DLD1 (cell line): ENCODE measurements around the gene AK2.
"Not testable (repeated sequence)": the region's sequence is repeated elsewhere in the genome, so short reads cannot be mapped to it uniquely, and the experiment has no call there.

Experiments
- in situ Hi-C: cut with HindIII; loops from 2 replicates; pipeline ENCODE4 v1.10.0; 2017; ENCODE audit warnings: low sequenced_read_pairs

AK2 gene

DNA sequence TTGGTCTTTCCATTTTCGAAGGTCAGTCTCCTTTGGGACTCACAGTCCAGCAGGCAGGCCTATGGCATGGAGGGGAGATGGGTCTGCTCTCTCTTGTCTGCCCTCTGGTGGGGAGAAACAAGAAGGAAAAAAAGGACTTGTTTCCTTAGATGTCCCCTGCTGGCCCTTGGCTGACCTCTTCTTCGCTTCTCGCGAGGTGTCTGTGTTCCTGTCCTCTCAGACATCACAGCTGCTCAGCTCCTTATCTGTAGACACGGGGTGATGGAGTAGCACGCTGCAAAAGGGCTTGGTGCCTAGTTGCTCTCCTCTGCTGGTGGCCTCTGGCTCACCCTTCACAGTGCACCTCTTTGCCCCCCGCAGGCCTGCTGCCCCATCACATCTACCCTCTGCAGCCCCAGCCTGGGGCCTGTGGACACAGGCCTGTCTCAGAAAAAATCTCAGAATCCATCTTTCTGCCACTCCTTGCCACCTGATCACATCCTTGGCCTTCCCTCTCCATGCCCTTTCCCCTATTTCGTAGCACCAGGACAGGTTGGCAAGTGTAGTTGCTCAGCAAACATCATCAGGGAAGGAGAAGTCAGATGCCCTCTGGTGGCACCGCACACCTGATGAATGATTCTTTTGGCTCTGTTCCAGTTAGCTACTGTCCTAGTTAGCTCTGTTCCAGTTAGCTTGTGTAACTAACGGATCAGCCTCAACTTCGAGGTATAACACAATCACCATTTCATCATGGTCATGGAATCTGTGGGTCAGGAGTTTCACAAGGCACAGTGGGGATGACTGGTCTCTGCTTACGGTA lies 18.7 kb upstream of the AK2 start:
- in situ Hi-C loops, result no loop called here

DNA sequence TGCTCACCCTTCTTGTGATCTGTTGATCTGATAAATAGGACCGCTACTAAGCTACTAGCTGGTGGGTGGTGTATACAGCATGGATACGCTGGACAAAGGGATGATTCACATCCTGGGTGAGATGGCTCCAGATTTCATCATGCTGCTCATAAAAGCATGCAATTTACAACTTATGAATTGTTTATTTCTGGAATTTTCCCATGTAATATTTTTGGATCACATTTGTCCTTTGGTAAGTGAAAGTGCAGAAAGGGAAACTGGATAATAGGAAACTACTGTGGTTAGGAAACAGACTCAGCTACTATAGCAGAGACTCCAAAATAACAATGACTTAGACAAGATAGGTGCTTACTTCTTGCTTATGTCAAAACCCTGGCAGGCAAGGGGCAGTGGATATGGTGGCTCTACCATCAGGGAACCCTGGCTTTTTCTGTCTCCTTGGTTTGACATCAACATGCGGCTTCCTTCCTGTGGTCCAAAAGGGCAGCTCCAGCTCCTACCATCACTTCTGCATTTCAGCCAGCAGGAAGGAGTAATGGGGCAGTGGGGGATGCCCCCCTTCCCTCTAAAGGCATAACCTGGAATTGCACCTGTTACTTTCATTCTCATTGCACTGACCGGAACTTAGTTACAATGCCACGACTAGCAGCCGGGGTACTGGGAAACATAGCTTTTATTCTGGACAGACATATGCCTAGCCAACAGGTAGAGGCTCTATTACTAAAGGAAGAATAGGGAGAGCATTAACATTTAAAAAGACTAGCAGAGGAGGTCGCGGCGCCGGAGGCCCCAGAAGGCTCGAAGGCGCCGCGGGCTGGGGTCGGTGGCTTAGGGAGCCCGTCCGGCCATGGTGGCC lies 13.8 kb upstream of the AK2 start:
- in situ Hi-C loops, result no loop called here

DNA sequence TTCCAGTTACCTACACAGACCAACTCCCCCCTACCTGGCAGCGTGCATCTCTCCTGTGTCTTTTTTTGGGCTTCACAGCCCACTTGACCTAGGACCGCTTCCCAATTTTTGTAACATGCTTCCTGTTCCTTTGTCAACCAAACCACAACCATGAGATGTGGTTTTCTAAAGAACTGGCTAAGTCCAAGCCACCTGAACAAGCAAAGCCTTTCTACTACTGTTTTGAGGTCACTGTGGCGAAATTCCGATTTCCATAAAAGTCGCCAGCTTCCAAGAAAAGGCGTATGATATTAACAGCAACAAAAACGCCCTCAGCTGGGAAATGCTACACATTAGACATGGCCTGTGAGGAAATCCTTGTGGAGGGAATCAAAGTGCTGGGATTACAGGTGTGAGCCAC lies 12.7 kb upstream of the AK2 start:
- in situ Hi-C loops, result no loop called here

DNA sequence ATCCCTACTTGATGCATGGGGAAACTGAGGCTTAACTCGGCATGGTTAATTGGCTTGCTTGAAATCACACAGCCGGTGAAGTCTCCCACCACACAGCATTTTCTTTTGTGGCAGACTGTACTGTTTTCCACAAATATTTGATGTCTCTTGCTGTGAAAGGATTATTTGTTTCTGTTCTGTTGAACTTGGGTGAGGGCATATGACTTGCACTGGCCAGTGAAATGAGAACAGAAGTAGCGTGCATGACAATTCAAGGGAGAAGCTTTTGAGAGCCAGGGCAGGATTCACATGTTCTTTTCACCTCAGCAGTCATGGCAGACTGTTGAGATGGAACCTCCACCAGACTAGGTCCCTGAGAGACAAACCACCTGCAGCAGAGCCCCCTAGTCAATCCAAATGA lies 11.7 kb upstream of the AK2 start:
- in situ Hi-C loops, result no loop called here

DNA sequence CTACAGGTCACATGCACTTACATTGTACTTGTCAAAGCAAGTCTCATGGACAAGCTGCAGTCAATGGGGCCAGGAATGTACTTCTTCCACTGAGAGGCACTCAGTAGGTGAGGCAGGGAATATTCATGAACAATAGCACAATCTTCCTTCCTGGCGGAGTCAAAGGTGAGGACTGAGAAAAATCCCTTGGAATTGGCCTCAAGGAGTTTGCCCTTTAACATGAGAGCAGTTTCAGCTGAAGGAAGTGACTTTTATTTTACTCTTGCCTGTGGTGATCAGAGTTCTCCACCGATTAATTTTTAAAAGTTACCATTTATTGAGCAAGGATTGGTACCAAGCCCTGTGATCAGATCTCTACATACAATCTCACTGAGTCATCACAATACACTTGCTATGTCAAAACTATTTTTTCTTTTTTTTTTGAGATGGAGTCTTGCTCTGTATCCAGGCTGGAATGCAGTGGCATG lies 11.2 kb upstream of the AK2 start:
- in situ Hi-C loops, result no loop called here

DNA sequence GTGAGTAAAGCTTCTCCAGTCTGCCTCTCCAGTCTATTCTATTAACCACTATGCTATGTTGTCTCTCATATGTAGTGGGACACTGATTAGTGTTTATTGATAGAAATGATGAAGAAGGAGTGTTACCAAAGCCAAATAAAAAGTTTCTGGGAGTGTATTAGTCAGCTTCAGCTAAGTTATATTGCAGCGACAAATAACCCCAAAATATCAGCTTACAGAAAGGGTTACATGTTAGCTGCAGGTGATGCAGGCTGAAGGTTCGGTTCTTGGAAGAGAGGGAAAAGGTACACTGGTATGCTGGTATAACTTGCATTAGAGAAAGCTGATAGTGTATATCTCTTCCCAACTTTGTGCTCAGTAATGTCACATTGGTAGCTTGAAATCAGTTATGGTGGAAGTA lies 10.6 kb upstream of the AK2 start:
- in situ Hi-C loops, result no loop called here

DNA sequence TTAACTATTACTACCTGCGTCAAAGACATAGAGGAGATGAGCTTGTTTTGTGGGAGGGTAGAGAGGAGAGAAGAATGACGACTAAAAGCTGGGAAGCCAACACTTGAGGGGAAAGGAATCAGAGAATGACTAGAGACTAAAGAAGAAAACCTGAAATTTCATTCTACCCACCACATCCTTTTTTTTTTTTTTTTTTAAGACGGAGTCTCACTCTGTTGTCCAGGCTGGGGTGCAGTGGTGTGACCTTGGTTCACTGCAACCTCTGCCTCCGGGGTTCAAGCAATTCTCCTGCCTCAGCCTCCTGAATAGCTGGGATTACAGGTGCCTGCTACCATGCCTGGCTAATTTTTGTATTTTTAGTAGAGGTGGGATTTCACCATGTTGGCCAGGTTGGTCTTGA lies 9.6 kb upstream of the AK2 start:
- in situ Hi-C loops, result not testable (repeated sequence)

DNA sequence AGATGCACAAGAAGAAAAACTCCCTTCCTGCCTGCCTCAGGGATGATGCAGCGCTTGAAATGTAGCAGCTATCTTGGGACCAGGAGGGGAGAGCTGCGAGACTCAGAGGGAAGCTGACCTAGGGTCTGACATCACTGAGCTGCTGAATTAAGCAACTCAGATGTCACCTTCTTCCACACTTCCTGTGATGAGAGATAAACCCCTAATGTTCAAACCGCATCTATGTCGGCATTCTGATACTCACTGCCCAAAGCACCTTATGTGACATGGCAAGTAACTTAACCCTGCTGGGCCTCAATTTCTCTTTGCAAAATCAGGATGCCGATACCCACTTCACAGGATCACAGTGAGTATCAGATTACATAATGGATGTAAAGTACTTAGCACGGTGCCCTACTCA lies 9.1 kb upstream of the AK2 start:
- in situ Hi-C loops, result no loop called here

DNA sequence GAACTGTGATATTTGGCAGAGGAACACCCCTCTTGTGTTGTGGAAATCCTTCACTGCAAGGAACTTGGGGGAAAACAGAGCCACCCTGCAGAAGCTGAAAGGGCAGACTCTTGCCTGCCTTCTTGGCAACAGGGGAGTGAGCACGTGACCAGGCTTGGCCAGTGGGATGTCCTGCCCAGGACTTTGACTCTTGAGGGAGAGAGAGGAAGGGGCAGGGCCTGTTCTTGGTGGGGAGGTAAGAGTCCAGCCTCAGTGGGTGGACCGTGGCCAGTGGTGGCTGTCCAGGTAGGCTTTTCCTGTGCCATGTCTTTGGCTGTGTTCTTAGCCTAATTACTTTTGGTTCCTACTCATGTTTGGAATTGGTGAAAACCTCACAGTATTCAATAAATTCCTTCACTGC lies 8.6 kb upstream of the AK2 start:
- in situ Hi-C loops, result no loop called here

DNA sequence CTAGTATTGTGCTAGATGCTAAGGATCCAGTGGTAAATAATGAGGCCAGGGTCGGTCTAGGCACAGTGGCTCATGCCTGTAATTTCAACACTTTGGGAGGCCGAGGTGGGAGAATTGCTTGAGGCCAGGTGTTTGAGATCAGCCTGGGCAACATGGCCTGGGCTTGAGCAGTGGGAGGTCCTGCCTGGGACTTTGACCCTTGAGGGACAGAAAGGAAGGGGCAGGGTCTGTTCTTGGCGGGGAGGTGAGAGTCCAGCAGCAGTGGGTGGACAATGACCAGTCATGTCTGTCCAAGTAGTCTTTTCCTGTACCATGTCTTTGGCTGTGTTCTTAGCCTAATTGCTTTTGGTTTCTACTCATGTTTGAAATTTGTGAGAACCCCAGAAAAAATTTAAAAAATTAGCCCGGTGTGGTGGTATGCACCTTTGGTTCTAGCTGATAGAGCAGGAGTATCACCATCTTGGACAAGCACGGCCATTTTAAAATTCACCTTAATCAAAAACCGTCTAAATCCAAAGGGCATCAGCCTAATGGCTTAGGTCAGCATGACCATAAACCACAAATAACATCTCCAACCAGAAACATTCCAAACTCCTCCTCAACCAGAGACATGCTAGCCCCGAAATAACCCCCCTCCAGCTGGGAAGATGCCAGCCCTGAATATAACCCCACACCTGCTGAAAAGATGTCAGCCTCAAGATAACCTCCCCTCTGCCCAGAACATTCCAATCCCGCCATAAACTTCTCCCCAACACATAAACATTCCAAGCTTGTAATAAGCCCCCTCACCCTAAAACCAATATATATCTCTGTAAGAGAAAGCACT lies 6.8 kb upstream of the AK2 start:
- in situ Hi-C loops, result no loop called here

DNA sequence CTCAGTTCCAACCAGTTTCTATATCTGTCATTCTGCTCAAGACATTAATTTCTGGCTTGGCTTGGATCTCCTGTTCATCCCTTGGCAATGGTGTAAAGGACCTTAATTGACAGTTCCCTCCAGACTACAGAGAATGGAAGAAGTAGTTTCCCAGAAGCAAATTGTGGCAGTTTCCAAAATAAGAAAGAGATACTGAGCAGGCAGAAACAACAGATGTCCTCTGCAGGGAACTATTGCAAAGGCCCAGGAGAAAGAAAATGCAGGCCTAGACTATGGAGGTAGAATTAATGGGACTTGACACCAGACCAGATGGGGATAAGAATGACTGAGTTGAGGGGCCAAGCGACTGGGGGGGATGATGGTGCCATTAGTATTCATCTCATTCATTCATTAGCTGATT lies 6.1 kb upstream of the AK2 start:
- in situ Hi-C loops, result no loop called here

DNA sequence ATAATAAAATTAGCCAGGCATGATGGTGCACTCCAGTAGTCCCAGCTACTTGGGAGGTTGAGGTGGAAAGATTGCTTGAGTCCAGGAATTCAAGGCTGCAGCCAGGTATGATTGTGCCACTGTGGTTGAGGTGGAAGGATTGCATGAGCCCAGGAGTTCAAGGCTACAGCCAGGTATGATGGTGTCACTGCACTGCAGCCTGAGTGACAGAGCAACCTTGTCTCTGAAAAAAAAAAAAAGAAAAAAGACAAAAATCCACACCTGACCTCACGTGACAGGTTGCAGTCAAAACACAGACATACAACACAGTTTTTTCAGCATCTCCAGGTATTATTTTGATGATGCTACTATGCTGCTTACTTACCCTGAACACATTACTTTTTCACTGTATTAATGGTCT lies 4.3 kb upstream of the AK2 start:
- in situ Hi-C loops, result no loop called here

DNA sequence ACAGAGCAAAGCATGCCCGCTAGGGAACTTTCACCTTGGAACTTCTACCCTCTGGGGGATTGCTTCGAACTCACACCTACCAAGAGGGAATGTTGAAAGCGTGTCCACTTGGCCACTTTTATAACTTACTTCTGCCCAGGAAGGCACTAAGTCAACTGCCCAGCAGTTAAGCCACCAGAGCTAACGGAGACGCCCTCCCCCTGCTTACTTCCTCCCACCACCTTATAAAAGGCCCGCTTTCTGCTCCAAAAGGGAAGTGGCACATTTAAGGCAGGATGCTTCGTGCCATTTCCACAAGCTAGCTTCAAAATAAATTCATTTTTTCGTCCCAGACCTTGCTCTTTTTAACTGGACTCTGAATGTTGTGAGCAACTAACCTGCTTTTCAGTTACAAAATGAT lies 3.2 kb upstream of the AK2 start:
- in situ Hi-C loops, result no loop called here

DNA sequence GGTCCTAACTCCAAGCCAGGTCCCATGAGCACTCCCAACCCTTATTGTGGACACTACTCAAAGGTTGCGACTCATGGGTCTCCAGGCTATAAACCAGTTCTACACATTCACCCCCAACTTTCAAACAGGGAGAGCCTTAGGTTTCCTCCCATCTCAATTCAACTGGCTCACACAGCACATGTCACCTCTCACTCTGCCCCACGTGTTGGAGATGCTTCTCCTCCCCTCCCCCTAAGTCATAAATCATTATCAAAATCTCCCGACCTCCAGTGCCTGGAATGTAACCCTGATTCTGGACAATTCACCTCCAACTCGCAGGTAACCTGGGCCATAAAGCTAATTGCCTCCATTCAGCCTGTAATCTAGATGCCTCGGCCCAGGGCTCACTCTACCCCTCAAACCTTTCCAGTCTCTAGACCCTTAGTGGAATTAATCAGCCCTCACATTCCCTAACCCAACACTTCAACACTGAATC lies 595 bp downstream of the AK2 start:
- in situ Hi-C loops, result no loop called here

DNA sequence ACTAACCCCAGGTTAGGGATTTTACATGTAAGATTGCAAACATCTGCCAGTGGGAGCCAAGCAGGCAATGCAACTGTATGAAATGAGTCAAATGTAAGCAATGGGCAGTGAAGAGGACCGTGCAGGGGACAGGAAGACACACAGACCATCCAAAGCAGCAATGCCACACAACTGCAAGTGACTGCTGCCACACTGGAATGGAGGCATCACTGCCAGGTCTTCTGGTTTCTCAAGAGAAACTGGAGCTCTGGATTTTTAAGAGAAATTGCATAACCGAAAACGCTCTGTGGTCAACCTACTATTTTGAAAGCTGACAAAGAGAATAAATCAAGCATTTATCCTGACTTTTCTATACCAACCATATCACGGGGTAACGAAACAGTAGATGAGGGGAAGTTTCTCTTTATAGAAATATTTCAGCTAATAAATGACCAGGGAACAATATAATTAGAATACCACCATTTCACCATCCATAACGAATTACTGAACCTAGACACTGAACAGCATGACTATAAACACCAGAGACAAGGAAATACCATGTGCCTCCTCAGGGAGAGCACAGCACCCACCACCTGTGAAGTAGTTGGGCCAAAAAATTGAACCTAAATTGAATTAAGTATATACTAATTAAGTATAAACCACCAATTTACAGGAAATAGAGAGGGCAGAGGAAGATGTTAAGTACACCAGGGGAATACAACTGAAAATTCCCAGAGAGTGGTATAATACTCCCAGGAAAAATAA lies 4.4 kb downstream of the AK2 start:
- in situ Hi-C loops, result no loop called here

DNA sequence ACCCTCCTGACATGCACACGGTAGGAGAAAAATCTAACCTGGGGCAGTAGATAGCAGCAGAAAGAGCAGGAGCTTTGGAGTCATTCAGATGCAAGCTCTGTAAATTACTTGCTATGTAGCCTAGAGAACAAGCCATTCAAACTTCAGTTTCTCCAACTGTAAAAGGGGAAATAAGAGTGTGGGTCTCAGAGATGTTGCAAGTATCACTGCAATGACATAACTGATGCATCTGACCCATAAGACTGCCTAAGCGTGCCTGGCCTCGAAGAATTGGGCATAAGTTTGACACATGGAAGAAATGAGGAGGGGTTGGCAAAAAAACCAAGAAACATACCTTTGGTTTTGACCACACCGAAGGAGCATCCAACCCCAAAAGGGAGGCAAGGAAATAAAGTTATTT lies 5.2 kb downstream of the AK2 start:
- in situ Hi-C loops, result no loop called here

DNA sequence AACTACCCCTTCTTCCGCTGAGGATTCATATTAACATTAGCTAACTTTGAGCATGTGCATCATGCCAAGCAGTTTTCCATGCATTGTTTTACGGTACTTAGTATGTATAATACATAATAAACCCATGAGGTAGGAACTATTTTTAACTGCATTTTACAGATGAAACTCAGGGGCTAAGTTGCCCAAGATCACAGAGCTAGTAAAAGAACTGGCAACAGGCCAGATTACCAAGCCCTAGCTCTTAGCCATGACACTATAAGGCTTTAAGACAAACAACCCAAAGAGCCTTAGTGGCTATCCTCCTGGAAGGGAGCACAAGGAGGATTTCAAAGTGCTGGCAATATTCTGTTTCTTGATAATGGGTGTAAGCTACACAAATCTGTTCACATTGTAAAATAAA lies 6.1 kb downstream of the AK2 start:
- in situ Hi-C loops, result no loop called here

DNA sequence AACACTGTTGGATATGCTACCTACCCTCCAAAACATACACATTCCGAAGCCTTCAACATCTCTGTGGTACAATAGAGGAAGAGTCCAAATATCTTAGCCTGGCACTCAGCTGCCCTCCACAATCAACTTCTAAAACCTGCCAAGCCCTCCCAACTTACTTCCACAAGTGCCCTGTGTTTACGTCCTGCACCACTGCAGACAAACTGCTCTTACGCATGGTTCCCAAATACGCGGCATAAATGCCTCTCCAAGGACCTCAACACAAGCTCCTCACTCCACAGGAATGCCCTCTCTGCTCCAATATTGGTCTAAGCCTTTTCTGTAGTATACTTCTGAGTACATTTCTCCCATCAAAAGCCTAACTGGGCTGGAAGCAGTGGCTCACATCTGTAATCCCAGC lies 6.8 kb downstream of the AK2 start:
- in situ Hi-C loops, result no loop called here

DNA sequence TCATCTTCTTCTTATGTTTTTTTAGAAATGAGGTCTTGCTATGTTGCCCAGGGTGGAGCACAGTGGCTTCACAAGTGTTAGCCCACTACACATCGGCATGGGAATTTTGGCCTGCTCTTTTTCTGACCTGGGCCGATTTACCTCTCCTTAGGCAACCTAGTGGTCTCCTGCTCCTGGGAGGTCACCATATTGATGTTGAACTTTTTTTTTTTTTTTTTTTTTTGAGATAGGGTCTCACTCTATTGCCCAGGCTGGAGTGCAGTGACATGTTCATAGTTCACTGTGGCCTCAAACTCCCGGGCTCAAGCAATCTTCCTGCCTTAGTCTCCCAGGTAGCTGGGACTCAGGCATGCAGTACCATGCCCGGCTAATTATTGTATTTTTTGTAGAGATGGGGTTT lies 7.5 kb downstream of the AK2 start:
- in situ Hi-C loops, result no loop called here

DNA sequence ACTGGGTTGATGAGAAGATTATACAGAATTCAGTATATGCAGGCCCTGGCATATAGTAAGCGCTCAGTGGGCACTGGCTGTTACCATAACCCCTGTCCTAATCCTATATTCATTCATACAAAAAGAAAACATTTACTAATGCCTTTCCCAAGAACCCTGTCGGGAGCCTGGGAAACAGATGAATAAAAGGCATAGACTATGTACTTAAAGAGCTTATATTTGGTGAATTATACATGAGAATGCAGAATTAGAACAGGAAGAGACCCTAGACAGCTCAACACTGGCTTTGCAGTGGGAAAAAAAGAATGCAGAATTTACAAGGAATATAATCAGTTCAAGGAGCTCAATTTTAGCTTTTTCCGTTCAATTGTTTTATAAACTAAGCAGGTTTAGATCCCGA lies 10.9 kb downstream of the AK2 start:
- in situ Hi-C loops, result no loop called here

DNA sequence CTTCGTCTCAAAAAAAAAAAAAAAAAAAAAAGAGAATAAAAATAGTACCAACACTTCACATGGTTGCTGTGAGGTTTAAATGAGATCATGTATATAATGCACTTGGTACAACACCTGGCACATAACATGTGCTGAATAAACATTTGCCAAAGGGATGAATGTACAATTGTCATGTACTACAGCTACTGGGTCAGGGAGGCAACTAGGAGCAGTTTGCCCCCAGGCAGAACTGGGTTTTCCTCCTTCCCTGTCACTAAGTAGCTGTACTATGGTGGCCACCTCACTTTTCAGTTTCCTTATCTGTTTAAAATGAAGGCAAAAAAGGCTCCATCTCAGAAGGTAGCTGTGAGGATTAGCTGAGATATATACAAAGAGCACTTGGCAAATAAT lies 11.5 kb downstream of the AK2 start:
- in situ Hi-C loops, result no loop called here
